ENCODE measurements around the gene PARS2. TPM values are rescaled to one million over a fixed set of nuclear protein-coding genes. Genes with fewer than 3 reads are reported as not detected.

The PARS2 gene
- total and polyA plus RNA-seq, 7 experiments from 2014 or later: 0.66 to 7.6 (median 4.7) TPM

- peaks cover 0 to 5% (median 0%) of the 10 kb centered on the region in 7 donors for H3K4me1 Mint-ChIP-seq
- ChIA-PET POLR2A (no interaction called here), CTCF (no interaction called here)
- Histone ChIP-seq H3K9me3 (ENCODE audit: control insufficient read depth in 2 of 3, low read length in 3 of 3) (no peaks in the 10 kb centered on the region), H3K36me3 (ENCODE audit: control insufficient read depth in 2 of 3, insufficient read depth in 3 of 3, low read length in 3 of 3) (no peaks in the 10 kb centered on the region), H3K27ac (ENCODE audit: low read depth, low read length) (no peak overlapping the region), H3K27me3 (ENCODE audit: control insufficient read depth in 2 of 2, insufficient read depth in 2 of 2, low read length in 2 of 2) (no peaks in the 10 kb centered on the region), H3K4me1 (ENCODE audit: control insufficient read depth in 2 of 2, insufficient read depth in 2 of 2, low read length in 2 of 2) (no peaks in the 10 kb centered on the region), H3K4me3 (ENCODE audit: low read length) (no peak overlapping the region)
- peak overlapping the region in 1 of 9 donors; percentile 62 for H3K27ac Mint-ChIP-seq
- no peak overlapping the region for H3K4me3 Mint-ChIP-seq
- ATAC-seq (no peak), DNase-seq (no peak)
- H3K36me3 Mint-ChIP-seq: no peaks in the 10 kb centered on the region
- intact Hi-C loops (cut with micrococcal nuclease): no loop called here
- H3K9me3 Mint-ChIP-seq: no peaks in the 10 kb centered on the region
- peaks cover 0 to 7% (median 3%) of the 10 kb centered on the region in 5 donors for H3K27me3 Mint-ChIP-seq
Observed at GRCh38 chr1:54709547-54710292, 54.6 kb downstream of the PARS2 start.

GRCh38 chr1:54708385-54708784 lies 55.9 kb downstream of the PARS2 start:
- ChIA-PET POLR2A (no interaction called here), CTCF (no interaction called here)
- Histone ChIP-seq H3K27me3 (ENCODE audit: control insufficient read depth in 2 of 2, insufficient read depth in 2 of 2, low read length in 2 of 2) (no peaks in the 10 kb centered on the region), H3K36me3 (ENCODE audit: control insufficient read depth in 2 of 3, insufficient read depth in 3 of 3, low read length in 3 of 3) (no peaks in the 10 kb centered on the region), H3K4me1 (ENCODE audit: control insufficient read depth in 2 of 2, insufficient read depth in 2 of 2, low read length in 2 of 2) (no peaks in the 10 kb centered on the region), H3K9me3 (ENCODE audit: control insufficient read depth in 2 of 3, low read length in 3 of 3) (no peaks in the 10 kb centered on the region), H3K4me3 (ENCODE audit: low read length) (no peak overlapping the region), H3K27ac (ENCODE audit: low read depth, low read length) (no peak overlapping the region)
- ATAC-seq (no peak), DNase-seq (no peak)
- H3K36me3 Mint-ChIP-seq: no peaks in the 10 kb centered on the region
- no peaks in the 10 kb centered on the region for H3K4me1 Mint-ChIP-seq
- H3K27me3 Mint-ChIP-seq: peaks cover 0 to 7% (median 3%) of the 10 kb centered on the region in 5 donors
- intact Hi-C loops (cut with micrococcal nuclease): no loop called here
- no peaks in the 10 kb centered on the region for H3K9me3 Mint-ChIP-seq
- H3K4me3 Mint-ChIP-seq: no peak overlapping the region
- H3K27ac Mint-ChIP-seq: no peak overlapping the region

Other genes starting within 250 kb of the PARS2 start
- gene ACOT11, start 216.3 kb downstream of the PARS2 start, total RNA-seq: 1 to 10 TPM in 3 of 5 experiments, under 1 TPM in 2; 0.22 to 2.3 (median 1.2) TPM
- under 1 TPM in 1 of 2 donors, not detected in 1; 0.06 TPM for gene ACOT11, start 216.3 kb downstream of the PARS2 start, polyA plus RNA-seq
- not detected for gene FAM151A, start 141.0 kb downstream of the PARS2 start, total RNA-seq
- not detected for gene FAM151A, start 141.0 kb downstream of the PARS2 start, polyA plus RNA-seq
- 1 to 10 TPM in 1 of 5 experiments, under 1 TPM in 3, not detected in 1; 0.15 to 1.9 (median 0.33) TPM for gene MROH7, start 122.7 kb downstream of the PARS2 start, total RNA-seq
- gene MROH7, start 122.7 kb downstream of the PARS2 start, polyA plus RNA-seq: not detected
- gene TTC4, start 48.7 kb downstream of the PARS2 start, total RNA-seq: 10 to 100 TPM; 11.6 to 25.8 (median 21.4) TPM
- 10 to 100 TPM; 19.0 to 27.4 TPM for gene TTC4, start 48.7 kb downstream of the PARS2 start, polyA plus RNA-seq
- 10 to 100 TPM in 2 of 5 experiments, 1 to 10 TPM in 3; 7.0 to 16.6 (median 9.8) TPM for gene TTC22, start 36.8 kb upstream of the PARS2 start, total RNA-seq
- 1 to 10 TPM; 2.0 to 3.3 TPM for gene TTC22, start 36.8 kb upstream of the PARS2 start, polyA plus RNA-seq
- gene DHCR24, start 122.7 kb upstream of the PARS2 start, total RNA-seq: 100 to 1,000 TPM in 1 of 5 experiments, 1 to 10 TPM in 4; 2.7 to 103 (median 8.3) TPM
- gene DHCR24, start 122.7 kb upstream of the PARS2 start, polyA plus RNA-seq: 1 to 10 TPM; 8.3 to 9.2 TPM
- gene TMEM61, start 216.1 kb upstream of the PARS2 start, total RNA-seq: not detected
- not detected for gene TMEM61, start 216.1 kb upstream of the PARS2 start, polyA plus RNA-seq
- gene BSND, start 234.4 kb upstream of the PARS2 start, total RNA-seq: under 1 TPM in 1 of 5 experiments, not detected in 4; 0.05 TPM
- gene BSND, start 234.4 kb upstream of the PARS2 start, polyA plus RNA-seq: not detected

All from naive thymus-derived CD4-positive, alpha-beta T cell (primary cell).